HepG2 (cell line): ENCODE data around the gene KIAA2012. TPM values are rescaled to one million over a fixed set of nuclear protein-coding genes. Genes with fewer than 3 reads are reported as not detected.

ENCODE experiments used
- CBX5 ChIP-seq: sonication (generic); formaldehyde crosslinking; IDR thresholded peaks from 2 replicates; pipeline ENCODE4 v1.4.0; 2020; ENCODE audit warnings: missing genetic modification reagents, borderline replicate concordance
- HOXA7 ChIP-seq: sonication (generic); formaldehyde crosslinking; IDR thresholded peaks from 2 replicates; pipeline ENCODE4 v1.8.1; 2022; ENCODE audit warnings: mild to moderate bottlenecking, missing genetic modification reagents, moderate library complexity
- NR2F1 ChIP-seq, 2 experiments: fragments of 450-650 bp in 1 of 2; formaldehyde crosslinking in 1 of 2; IDR thresholded peaks; 2 replicates each; pipeline versions ENCODE4 v1.5.0 to v1.6.1; 2016 to 2020; ENCODE audit warnings: mild to moderate bottlenecking in 1 of 2, missing compliant biosample characterization in 1 of 2, missing genetic modification reagents in 1 of 2, moderate library complexity in 1 of 2
- ZSCAN9 ChIP-seq: IDR thresholded peaks from 2 replicates; pipeline ENCODE4 v1.6.1; 2016; ENCODE audit warnings: borderline replicate concordance
- polyA plus RNA-seq, 8 experiments: library from polyadenylated mRNA; depleted of rRNA in 3 of 8; stranded (reverse) in 7 of 8; unstranded in 1 of 8; fragments of >200 nt; fragmentation: Illumina TruSeq in 4 of 8; extraction: Trizol in 4 of 8; gene quantifications; 2 replicates each; pipeline versions ENCODE4 v1.2.1 to v1.2.3, GENCODE V29; 2011 to 2016; ENCODE audit warnings: low read depth in 4 of 8, missing spikeins in 1 of 8, mixed read lengths in 1 of 8; ENCODE audit not compliant: insufficient read depth in 1 of 8
- total RNA-seq, 5 experiments: library from RNA; depleted of rRNA; stranded (reverse); fragments of >200 nt; fragmentation: Illumina TruSeq; extraction: Trizol; gene quantifications; 2 replicates each; pipeline ENCODE4 v1.2.3, GENCODE V29; 2016; ENCODE audit warnings: low read depth in 1 of 5
- TF ChIP-seq, protein P1 (sequence below): sonication (generic); formaldehyde crosslinking; IDR thresholded peaks from 2 replicates; pipeline ENCODE4 v1.4.0; 2020; ENCODE audit warnings: missing genetic modification reagents
- TF ChIP-seq, protein P2 (sequence below): sonication (generic); formaldehyde crosslinking; IDR thresholded peaks from 2 replicates; pipeline ENCODE4 v1.8.0; 2022; ENCODE audit warnings: mild to moderate bottlenecking, missing genetic modification reagents, borderline replicate concordance
- TF ChIP-seq, protein P3 (sequence below): sonication (generic); formaldehyde crosslinking; IDR thresholded peaks from 2 replicates; pipeline ENCODE4 v1.5.0; 2020; ENCODE audit warnings: missing genetic modification reagents
- TF ChIP-seq, protein P4 (sequence below), 2 experiments: IDR thresholded peaks; 2 replicates each; pipeline ENCODE4 v1.6.1; 2011 to 2012; ENCODE audit warnings: low read length in 2 of 2, borderline replicate concordance in 1 of 2, low read depth in 1 of 2, mild to moderate bottlenecking in 1 of 2, moderate library complexity in 1 of 2
- TF ChIP-seq, protein P5 (sequence below): sonication (generic); formaldehyde crosslinking; IDR thresholded peaks from 2 replicates; pipeline ENCODE4 v1.5.1; 2020; ENCODE audit warnings: missing genetic modification reagents, mild to moderate bottlenecking, borderline replicate concordance
- TF ChIP-seq, protein P6 (sequence below): sonication (generic); formaldehyde crosslinking; conservative IDR thresholded peaks from 2 replicates; pipeline ENCODE4 v1.4.0; 2020; ENCODE audit warnings: missing genetic modification reagents
- TF ChIP-seq, protein P7 (sequence below): IDR thresholded peaks from 2 replicates; pipeline ENCODE4 v1.6.1; 2016; ENCODE audit warnings: low read depth, control low read depth

Gene KIAA2012
- total and polyA plus RNA-seq, 2 of the 13 experiments (the other 11 are each of a cell fraction or from before 2014, with no cell fraction given) = not detected

DNA sequence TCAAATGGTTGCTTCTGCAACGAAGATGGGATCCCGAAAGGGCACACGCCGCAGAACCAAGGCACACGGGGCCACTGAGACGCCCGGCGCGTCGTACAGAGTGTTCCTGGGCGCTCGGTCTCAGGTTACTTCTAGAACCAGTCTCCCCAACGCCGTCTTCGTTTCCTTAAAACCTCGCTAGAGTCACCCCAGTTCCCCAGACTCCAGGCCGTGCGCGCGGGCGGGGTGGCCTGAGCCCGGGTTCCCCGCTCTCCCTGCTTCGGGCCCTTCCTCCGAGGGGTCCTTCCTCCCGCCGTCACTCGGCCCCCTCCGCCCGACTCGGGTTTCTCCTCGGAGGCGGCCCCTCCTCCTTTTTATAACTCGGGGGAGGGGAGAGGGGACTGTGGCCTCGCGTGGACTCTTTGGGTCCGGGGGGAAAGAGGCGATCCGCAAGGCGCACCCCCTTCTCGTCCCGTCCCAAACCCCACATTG, 40.2 kb upstream of the KIAA2012 start (continued):
- TF ChIP-seq, protein P1, sequence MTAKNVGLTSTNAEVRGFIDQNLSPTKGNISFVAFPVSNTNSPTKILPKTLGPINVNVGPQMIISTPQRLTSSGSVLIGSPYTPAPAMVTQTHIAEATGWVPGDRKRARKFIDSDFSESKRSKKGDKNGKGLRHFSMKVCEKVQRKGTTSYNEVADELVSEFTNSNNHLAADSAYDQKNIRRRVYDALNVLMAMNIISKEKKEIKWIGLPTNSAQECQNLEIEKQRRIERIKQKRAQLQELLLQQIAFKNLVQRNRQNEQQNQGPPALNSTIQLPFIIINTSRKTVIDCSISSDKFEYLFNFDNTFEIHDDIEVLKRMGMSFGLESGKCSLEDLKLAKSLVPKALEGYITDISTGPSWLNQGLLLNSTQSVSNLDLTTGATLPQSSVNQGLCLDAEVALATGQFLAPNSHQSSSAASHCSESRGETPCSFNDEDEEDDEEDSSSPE (CRISPR knock-in tag) = no peak
- no peak for TF ChIP-seq ZSCAN9 (CRISPR knock-in tag)
- TF ChIP-seq, protein P2, sequence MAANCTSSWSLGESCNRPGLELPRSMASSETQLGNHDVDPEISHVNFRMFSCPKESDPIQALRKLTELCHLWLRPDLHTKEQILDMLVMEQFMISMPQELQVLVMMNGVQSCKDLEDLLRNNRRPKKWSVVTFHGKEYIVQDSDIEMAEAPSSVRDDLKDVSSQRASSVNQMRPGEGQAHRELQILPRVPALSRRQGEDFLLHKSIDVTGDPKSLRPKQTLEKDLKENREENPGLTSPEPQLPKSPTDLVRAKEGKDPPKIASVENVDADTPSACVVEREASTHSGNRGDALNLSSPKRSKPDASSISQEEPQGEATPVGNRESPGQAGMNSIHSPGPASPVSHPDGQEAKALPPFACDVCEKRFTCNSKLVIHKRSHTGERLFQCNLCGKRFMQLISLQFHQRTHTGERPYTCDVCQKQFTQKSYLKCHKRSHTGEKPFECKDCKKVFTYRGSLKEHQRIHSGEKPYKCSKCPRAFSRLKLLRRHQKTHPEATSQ (CRISPR knock-in tag) = no peak
- no peak for TF ChIP-seq CBX5
- TF ChIP-seq, protein P3, sequence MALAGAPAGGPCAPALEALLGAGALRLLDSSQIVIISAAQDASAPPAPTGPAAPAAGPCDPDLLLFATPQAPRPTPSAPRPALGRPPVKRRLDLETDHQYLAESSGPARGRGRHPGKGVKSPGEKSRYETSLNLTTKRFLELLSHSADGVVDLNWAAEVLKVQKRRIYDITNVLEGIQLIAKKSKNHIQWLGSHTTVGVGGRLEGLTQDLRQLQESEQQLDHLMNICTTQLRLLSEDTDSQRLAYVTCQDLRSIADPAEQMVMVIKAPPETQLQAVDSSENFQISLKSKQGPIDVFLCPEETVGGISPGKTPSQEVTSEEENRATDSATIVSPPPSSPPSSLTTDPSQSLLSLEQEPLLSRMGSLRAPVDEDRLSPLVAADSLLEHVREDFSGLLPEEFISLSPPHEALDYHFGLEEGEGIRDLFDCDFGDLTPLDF = no peak
- no peak for TF ChIP-seq NR2F1 (CRISPR knock-in tag; IDR thresholded peaks at IDR 0.05)
- TF ChIP-seq, protein P4, sequence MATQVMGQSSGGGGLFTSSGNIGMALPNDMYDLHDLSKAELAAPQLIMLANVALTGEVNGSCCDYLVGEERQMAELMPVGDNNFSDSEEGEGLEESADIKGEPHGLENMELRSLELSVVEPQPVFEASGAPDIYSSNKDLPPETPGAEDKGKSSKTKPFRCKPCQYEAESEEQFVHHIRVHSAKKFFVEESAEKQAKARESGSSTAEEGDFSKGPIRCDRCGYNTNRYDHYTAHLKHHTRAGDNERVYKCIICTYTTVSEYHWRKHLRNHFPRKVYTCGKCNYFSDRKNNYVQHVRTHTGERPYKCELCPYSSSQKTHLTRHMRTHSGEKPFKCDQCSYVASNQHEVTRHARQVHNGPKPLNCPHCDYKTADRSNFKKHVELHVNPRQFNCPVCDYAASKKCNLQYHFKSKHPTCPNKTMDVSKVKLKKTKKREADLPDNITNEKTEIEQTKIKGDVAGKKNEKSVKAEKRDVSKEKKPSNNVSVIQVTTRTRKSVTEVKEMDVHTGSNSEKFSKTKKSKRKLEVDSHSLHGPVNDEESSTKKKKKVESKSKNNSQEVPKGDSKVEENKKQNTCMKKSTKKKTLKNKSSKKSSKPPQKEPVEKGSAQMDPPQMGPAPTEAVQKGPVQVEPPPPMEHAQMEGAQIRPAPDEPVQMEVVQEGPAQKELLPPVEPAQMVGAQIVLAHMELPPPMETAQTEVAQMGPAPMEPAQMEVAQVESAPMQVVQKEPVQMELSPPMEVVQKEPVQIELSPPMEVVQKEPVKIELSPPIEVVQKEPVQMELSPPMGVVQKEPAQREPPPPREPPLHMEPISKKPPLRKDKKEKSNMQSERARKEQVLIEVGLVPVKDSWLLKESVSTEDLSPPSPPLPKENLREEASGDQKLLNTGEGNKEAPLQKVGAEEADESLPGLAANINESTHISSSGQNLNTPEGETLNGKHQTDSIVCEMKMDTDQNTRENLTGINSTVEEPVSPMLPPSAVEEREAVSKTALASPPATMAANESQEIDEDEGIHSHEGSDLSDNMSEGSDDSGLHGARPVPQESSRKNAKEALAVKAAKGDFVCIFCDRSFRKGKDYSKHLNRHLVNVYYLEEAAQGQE (IDR thresholded peaks at IDR 0.05; ENCODE audit: borderline replicate concordance in 1 of 2, low read depth in 1 of 2, low read length in 2 of 2) = no peak
- TF ChIP-seq, protein P5, sequence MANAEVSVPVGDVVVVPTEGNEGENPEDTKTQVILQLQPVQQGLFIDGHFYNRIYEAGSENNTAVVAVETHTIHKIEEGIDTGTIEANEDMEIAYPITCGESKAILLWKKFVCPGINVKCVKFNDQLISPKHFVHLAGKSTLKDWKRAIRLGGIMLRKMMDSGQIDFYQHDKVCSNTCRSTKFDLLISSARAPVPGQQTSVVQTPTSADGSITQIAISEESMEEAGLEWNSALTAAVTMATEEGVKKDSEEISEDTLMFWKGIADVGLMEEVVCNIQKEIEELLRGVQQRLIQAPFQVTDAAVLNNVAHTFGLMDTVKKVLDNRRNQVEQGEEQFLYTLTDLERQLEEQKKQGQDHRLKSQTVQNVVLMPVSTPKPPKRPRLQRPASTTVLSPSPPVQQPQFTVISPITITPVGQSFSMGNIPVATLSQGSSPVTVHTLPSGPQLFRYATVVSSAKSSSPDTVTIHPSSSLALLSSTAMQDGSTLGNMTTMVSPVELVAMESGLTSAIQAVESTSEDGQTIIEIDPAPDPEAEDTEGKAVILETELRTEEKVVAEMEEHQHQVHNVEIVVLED (CRISPR knock-in tag) = no peak
- TF ChIP-seq, protein P6, sequence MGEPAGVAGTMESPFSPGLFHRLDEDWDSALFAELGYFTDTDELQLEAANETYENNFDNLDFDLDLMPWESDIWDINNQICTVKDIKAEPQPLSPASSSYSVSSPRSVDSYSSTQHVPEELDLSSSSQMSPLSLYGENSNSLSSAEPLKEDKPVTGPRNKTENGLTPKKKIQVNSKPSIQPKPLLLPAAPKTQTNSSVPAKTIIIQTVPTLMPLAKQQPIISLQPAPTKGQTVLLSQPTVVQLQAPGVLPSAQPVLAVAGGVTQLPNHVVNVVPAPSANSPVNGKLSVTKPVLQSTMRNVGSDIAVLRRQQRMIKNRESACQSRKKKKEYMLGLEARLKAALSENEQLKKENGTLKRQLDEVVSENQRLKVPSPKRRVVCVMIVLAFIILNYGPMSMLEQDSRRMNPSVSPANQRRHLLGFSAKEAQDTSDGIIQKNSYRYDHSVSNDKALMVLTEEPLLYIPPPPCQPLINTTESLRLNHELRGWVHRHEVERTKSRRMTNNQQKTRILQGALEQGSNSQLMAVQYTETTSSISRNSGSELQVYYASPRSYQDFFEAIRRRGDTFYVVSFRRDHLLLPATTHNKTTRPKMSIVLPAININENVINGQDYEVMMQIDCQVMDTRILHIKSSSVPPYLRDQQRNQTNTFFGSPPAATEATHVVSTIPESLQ (CRISPR knock-in tag) = no peak
- TF ChIP-seq HOXA7 (CRISPR knock-in tag) = no peak
- TF ChIP-seq, protein P7, sequence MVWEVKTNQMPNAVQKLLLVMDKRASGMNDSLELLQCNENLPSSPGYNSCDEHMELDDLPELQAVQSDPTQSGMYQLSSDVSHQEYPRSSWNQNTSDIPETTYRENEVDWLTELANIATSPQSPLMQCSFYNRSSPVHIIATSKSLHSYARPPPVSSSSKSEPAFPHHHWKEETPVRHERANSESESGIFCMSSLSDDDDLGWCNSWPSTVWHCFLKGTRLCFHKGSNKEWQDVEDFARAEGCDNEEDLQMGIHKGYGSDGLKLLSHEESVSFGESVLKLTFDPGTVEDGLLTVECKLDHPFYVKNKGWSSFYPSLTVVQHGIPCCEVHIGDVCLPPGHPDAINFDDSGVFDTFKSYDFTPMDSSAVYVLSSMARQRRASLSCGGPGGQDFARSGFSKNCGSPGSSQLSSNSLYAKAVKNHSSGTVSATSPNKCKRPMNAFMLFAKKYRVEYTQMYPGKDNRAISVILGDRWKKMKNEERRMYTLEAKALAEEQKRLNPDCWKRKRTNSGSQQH (CRISPR knock-in tag) = no peak
